ENCODE results near the gene VOPP1. TPM values are rescaled to one million over a fixed set of nuclear protein-coding genes. Genes with fewer than 3 reads are reported as not detected.

Gene VOPP1
- total and polyA plus RNA-seq, 2 of the 13 experiments (the other 11 are each of a cell fraction or from before 2014, with no cell fraction given): 21.8 to 55.3 TPM

- no peak overlapping the region for H3K4me3 ChIP-seq (replicated peaks in 1 of 3; ENCODE audit: insufficient read depth in 1 of 3, low read depth in 2 of 3, low read length in 3 of 3)
- no peak for TF ChIP-seq ZNF564 (CRISPR knock-in tag; IDR thresholded peaks at IDR 0.05)
- TF ChIP-seq, protein P1, sequence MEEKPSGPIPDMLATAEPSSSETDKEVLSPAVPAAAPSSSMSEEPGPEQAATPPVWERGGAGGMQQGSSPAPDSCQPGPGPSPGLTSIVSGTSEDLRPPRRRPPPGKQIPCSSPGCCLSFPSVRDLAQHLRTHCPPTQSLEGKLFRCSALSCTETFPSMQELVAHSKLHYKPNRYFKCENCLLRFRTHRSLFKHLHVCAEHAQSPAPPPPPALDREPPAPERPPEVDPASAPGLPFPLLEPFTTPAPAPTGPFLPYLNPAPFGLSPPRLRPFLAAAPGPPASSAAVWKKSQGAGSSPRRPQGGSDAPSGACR (CRISPR knock-in tag; IDR thresholded peaks at IDR 0.05): no peak
- TF ChIP-seq, protein P2, sequence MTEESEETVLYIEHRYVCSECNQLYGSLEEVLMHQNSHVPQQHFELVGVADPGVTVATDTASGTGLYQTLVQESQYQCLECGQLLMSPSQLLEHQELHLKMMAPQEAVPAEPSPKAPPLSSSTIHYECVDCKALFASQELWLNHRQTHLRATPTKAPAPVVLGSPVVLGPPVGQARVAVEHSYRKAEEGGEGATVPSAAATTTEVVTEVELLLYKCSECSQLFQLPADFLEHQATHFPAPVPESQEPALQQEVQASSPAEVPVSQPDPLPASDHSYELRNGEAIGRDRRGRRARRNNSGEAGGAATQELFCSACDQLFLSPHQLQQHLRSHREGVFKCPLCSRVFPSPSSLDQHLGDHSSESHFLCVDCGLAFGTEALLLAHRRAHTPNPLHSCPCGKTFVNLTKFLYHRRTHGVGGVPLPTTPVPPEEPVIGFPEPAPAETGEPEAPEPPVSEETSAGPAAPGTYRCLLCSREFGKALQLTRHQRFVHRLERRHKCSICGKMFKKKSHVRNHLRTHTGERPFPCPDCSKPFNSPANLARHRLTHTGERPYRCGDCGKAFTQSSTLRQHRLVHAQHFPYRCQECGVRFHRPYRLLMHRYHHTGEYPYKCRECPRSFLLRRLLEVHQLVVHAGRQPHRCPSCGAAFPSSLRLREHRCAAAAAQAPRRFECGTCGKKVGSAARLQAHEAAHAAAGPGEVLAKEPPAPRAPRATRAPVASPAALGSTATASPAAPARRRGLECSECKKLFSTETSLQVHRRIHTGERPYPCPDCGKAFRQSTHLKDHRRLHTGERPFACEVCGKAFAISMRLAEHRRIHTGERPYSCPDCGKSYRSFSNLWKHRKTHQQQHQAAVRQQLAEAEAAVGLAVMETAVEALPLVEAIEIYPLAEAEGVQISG (CRISPR knock-in tag; IDR thresholded peaks at IDR 0.05): no peak
- TF ChIP-seq DRAP1 (CRISPR knock-in tag; IDR thresholded peaks at IDR 0.05): no peak
- TF ChIP-seq ARID2 (CRISPR knock-in tag; IDR thresholded peaks at IDR 0.05; ENCODE audit: borderline replicate concordance): no peak
- BruUV-seq (replicated peaks): no TSS peak
- no peak overlapping the region for H3K9ac ChIP-seq (ENCODE audit: insufficient read depth, low read depth, low read length)
- H3K4me1 ChIP-seq (ENCODE audit: insufficient read depth, low read length): no peaks in the 10 kb centered on the region
- no peak overlapping the region for H2AFZ ChIP-seq (ENCODE audit: low read length)
- no peaks in the 10 kb centered on the region for H4K20me1 ChIP-seq (ENCODE audit: insufficient read depth, low read length)
- in situ Hi-C loops (cut with HindIII; ENCODE audit: extremely low pct_ligation_motif_present, low pct_unique_long_range_greater_than_20kb): no loop called here
- no peaks in the 10 kb centered on the region for H3K27me3 ChIP-seq (ENCODE audit: control insufficient read depth in 1 of 2, insufficient read depth in 2 of 2, low read length in 2 of 2)
- intact Hi-C loops (cut with micrococcal nuclease; ENCODE audit: unreplicated experiment): no loop called here
- H3K4me2 ChIP-seq (ENCODE audit: low read depth, low read length): no peak overlapping the region
- H3K9me3 ChIP-seq (ENCODE audit: low read length): no peaks in the 10 kb centered on the region
- DNase-seq (ENCODE audit: low spot score): no peak
- ChIA-PET POLR2A (no interaction called here), CTCF (ENCODE audit: low intra/inter-chr PET ratio, low total read pairs) (no interaction called here)
- no peaks in the 10 kb centered on the region for H3K79me2 ChIP-seq (ENCODE audit: insufficient read depth, low read length)
- no peak for FAIRE-seq
- no peak for ATAC-seq
- H3K36me3 ChIP-seq (replicated peaks in 1 of 2; ENCODE audit: control insufficient read depth in 1 of 2, insufficient read depth in 2 of 2, low read length in 2 of 2): peaks cover 5 to 20% of the 10 kb centered on the region in 2 experiments; a peak in 3 of 5 replicates
- no peak overlapping the region for H3K27ac ChIP-seq (ENCODE audit: extremely low read length, insufficient read depth, low read length)
- WGBS (ENCODE audit: low lambda C conversion rate): 97% methylated on average over 14 of the region's 19 CpGs
Measured at GRCh38 chr7:55476852-55477780, 95.2 kb downstream of the VOPP1 start.

Data from HepG2 (cell line).